GM21423 (cell line): ENCODE results near the gene MMP28.

ENCODE experiments used
- ATAC-seq: cut with Tn5 transposase; IDR thresholded peaks from one replicate; pipeline ENCODE4 v1.9.1; 2021; ENCODE audit warnings: mild to moderate bottlenecking, moderate library complexity; ENCODE audit not compliant: unreplicated experiment

The MMP28 gene

DNA sequence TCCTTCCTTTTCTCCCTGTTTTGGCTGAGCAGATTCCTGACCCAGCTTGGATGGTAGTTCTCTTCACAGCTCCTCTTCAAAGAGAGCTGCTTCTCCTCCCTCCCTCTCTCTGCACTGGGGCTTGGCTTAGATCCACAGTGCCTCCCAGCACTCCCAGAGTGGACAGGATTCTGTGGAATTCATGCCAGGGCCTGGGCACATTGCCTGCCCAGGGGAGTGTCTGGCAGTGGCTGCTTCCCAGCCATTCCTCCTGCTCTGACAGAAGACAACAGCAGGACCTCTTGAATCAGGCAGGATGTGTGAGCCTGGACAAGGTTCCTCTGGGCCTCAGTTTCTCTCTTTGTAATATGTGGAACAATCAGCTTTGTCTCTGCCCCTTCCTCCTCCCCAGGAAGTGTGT lies 4.5 kb upstream of the MMP28 start:
- ATAC-seq, result no peak

DNA sequence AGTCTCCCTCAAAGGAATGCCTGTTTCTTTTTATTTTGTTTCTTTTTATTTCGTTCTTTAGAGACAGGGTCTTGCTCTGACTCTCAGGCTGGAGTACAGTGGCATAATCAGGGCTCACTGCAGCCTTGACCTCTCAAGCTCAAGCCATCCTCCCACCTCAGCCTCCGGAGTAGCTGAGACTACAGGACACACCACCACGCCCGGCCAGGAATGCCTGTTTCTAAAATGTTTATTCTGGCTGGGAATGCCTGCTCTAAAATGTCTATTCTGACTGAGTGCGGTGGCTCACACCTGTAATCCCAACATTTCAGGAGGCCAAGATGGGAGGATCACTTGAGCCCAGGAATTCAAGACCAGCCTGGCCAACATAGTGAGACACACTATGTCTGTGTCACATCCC lies 2.5 kb upstream of the MMP28 start:
- no peak for ATAC-seq

DNA sequence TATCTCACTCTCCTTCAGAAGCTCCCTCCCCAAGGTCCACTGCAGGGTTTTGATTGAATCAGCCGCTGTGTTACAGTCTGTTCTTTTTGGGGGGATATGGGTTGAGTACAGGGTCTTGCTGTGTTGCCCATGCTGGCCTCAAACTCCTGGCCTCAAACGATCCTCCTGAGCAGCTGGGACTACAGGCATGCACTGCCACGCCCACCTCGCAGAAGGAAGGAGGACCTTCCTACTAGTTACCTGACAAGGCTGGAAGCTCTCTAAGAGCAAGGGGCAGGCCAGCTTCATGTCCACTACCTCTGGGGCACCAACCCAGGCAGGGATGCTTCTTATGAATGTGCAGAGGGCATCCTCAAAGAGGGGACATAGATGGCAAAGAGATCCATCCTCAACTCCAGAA lies 1.9 kb upstream of the MMP28 start:
- no peak for ATAC-seq

DNA sequence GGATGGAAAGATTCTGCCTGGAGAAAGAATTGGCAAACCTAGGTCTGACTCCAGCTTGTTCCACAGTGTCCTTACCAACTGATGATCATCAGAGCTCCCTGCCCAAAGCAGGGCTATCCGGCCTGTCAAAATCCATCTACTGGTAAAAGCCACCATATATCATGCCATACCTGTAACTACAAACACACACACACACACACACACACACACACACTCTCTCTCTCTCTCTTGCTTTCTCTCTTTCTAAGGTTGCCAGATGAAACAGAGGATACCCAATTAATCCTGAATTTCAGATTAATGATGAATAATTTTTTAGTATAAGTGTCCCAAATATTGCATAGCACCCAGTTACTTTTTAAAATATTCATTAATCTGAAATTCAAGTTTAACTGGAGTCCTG lies 1.5 kb upstream of the MMP28 start:
- no peak for ATAC-seq

DNA sequence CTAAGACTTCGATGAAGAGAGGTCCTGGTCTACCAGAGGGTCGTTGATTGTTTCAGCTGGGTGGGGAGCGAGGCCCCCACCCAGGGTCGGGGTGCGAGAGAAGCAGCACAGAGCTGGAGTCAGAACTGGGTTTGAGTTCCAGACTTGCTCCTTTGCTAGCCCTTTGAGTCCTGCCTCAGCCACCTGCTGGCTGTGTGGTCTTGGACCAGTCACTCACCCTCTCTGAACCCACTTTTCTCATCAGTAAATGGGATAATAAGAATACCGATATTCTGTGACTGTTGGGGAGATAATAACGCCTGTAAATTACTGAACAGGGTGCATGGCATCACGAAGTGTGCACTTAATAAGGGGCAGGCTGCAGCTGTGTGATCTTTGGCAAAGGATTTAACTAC lies 427 bp upstream of the MMP28 start:
- ATAC-seq, result no peak

DNA sequence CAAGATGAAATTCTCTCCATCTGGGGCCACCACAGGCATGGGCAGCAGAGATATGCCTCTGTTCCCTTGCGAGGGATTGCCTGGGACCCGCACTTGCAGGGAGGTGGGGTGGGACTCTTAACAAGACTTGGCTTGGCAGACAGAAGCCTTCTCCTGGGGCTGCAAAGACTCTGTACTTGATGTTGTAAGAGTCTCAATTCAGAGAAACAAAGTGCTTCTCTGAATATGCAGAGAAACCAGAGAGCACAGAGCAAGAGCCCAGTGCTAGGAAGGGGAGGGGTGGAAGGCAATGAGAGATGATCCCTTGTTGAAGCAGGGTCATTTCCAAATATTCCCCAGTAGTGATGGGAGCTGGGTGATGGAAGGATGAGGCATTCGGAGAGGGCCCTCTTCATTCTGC lies 2.2 kb downstream of the MMP28 start:
- no peak for ATAC-seq

DNA sequence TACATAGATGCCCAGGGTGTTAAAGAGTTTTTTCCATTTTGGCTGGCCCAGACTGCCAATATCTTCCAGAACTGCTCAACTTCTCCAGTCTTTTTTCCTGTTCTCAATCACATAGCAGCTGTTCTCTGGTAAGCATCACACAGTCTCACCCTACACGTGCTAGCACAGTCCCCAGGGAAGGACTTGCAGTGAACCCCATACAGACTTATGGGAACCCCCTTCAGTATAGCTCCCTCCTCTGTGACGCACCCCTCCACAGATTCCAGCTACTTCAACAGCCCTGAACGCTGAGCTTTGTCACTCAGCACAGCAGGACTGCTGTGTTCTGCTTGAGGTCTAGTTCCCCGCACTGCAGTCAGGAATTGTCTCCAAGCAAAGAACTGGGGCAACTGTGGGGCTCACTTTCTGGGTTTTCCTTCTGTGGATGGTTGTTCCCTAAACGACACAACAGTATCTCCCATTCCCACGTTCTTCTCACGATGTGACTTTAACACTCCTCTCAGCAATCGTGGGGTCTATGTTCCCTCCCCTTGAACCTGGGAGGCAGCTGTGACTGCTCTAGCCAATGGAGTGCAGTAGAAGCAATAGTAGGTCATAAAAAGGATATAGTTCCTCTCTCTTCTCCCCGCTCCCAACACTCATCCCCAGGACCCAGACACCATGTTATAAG lies 3.6 kb downstream of the MMP28 start:
- no peak for ATAC-seq

DNA sequence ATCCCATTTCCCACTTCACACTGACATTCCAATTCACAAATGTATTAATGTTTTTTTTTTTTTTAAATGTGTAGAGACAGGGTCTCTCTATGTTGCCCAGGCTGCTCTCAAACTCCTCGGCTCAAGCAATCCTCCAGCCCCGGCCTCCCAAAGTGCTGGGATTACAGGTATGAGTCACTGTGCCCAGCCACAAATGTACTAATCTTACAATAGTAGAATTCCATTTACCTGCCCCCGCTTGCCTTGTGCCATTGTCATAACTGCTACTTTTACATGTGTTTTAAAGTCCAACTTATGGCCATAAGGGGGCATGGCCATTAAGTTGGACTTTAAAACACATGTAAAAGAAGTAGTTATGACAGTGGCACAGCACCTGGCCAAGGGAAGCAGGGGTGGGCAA lies 4.6 kb downstream of the MMP28 start:
- no peak for ATAC-seq

DNA sequence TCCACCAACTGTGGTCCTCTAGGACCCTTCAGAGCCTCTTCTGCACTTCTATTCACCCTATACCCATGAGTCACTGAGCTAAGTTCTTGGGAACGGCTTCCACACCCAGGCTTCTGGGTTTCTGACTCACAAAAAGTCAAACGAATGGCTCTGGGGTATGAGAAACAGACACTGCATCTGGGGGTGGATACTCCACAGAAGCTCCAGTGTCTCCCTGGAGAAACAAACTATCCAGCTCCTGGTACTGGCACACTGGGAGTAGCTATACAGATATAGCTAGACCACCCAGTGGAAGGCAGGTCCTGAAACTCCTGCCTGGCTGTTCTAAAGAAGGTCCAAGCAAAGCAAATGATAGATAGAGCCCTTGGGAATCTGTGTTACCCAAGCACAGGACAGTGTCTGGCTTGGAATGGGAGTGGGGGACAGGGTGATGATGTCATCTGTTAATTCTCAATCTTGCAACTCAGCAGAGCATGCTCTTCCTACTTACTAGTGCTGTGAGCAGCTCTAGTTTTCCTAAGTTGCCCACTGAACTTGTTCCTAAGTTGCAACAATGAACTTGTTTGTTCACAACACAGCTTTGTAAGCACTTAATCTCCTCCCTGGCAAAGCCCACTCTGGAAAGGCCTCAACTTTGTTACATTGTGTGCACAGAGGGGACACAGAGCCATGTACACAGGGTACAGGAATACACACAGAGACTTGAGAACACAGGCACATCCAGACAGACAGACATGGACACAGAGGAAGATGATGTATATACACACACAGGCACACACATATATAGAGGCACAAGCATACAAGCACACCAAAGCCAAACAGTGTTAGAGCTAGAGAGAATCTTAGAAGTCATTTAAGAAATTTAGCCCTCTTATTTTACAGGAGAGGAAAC lies 6.7 kb downstream of the MMP28 start:
- ATAC-seq, result no peak

DNA sequence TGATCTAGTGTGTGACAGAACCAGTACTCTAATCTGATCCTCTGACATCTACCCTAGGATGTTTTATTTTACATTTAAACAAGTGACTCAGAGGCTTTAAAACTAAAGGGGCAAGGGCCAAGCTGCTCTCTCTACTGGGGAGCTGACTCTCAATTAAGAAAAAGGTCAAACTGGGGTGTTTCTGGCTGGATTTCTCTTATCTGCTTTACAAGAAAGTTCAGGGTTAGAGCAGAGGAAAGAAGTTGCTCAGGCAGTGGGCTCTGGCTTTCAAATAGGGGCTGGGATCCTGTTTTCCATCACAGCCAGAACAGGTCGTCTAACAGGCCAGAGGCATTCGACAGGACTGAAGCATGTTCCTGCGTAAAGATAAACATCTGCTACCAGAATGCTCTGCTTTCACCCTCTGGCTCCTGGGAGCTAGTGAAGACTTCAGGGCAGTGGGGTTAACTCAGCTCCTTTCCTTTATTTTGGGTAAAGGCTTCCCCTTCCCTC lies 8.5 kb downstream of the MMP28 start:
- no peak for ATAC-seq

DNA sequence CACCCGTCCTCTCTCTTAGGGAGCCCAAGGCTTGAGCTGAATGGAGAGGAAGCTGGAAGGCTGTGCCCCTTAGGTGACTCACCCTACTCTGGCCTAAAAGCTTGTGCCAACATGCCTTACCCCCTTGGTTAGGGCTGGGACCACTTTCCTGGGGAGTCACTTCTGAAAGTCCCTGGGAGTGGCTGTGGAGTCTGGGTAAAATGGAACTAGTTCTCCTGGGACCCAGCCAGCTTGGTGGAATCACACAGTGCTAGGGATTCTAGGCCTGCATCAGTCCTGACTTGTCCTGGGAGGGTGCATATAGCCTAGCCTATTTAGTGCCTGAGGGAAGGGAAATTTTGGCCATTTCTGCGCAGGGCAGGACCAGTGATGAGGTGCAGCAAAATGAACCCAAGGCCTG lies 10.5 kb downstream of the MMP28 start:
- no peak for ATAC-seq

DNA sequence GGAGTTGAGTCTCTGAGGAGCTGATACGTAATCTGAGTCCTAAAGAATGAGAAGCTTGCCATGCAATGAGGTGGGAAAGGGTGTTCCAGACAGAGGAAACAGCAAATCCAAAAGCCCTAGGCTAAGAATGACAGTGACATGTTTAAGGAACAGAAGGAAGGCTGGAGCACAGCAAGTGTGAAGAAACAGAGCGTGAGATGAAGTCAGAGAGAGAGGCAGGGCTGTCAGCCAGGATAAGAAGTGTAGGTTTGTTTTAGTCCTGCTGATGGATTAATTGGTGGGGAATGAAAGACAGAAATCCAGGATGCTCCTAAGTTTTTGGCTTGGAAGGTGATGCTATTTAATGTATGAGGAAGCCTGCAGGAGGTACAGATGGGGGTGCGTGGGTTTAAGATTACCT lies 14.5 kb downstream of the MMP28 start:
- no peak for ATAC-seq

DNA sequence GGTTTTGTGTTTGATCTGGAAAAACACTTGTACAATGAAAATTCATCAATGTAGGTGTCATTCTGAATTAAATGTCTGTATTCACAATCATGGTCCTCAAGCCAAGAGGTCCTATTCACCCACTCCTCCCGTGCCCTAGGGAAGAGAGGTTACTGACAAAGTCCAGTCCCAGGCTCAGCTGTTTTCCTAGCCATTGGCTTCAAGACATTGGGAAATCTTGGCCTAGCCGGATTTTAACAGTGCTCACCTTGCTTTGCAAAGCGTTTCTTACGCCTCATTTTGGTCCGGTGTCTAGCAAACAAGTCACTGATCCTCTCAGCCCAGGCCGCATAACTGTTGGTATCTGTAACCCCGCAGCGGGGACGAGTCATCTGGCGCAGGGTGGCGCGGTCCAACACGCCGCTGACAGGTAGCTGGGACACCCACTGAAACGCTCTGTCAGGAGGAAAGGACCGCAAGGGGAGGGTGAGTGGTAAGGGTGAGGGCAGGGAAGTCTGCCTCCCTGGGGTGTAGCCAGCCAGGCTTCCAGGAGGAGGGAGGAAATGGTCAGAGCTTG lies 16.7 kb downstream of the MMP28 start:
- no peak for ATAC-seq

DNA sequence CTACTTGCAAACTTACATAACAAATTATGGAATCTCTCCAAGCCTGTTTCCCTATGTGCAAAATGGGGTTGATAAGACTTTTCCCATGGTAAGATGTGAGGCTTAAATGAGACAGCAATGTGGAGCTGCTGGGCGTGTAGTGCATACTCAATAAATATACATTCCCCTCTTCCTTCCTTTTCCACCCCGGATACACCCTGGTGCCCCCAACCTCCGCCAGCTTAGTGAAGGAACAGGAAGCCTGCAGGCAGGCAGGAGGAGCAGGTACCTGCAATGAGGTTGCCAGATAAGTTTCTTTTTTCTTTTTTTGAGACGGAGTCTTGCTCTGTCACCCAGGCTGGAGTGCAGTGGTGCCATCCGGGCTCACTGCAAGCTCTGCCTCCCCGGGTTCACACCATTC lies 19.9 kb downstream of the MMP28 start:
- ATAC-seq, result no peak

DNA sequence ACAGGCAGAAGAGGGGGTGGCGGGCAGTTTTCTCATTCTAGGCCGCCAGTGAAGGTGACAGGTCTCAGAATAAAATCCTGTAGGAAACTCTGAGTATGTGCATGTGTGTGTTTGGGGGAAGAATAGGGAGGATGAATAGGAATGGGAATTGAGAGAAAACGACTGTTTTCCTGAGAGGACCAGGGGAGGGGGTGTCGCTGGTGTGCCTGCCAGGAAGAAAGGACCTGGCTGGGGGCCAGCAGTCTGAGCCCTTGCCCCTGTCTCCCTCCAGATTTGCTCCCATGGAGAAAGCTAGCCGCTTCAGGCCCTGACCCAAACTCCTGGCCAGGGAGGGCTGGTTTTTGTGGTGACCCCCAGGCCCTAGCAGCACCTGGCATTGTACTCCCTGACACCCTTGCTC lies 20.4 kb downstream of the MMP28 start:
- no peak for ATAC-seq

DNA sequence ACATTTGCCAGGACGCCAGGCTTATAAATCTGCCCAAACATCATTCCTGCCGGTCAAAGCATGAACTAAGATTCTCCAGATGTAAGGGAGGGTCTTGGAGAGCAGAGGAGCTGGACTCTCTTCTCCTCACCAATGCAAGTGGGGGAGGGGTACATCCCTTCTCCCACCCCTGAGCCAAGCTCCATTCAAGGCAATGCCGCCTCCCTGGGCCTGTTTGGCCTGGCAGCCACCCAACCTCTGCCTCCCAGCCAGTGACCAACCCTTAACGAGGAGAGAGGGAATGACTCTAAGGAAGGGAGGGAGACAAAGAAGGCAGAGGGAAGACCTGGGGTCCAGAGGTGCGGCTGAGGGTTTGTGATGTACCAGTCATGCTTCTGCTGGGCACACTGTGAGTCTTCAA lies 20.9 kb downstream of the MMP28 start:
- no peak for ATAC-seq

DNA sequence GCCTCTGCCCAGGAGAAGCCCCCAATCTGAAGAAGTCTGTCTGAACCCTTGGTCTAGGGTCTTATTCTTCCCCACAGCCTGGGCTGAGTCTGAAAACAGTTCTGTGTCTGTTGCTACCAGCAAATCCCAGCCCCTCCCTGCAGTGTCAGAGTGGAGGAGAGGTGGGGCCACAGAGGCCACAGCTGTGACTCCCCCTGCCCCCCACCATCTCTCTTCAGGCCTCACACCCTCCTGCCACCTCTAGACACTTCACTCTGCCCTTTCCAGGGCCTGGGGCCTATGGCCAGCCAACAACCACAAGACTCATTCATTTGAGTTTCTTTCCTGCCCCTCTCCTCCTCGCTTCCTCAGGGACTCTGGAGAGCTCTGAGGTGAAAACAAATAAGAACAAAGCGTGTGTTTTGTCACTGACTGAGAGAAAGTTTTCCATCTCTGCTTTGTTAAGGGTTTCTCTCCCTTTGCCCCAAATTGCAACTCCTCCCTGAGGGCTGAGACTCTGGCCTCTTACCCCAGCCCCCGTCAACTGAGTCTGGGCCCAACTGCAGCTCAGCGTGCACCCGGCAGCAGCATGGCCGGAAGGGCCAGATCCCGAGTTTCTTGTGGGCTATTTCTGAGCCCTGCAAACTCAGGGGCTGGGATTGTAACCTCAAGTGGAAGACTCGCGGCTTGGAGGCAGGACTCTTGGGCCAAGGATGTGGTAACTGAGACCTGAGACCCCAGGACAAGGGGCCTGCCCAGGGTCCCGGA lies 21.6 kb downstream of the MMP28 start:
- no peak for ATAC-seq

DNA sequence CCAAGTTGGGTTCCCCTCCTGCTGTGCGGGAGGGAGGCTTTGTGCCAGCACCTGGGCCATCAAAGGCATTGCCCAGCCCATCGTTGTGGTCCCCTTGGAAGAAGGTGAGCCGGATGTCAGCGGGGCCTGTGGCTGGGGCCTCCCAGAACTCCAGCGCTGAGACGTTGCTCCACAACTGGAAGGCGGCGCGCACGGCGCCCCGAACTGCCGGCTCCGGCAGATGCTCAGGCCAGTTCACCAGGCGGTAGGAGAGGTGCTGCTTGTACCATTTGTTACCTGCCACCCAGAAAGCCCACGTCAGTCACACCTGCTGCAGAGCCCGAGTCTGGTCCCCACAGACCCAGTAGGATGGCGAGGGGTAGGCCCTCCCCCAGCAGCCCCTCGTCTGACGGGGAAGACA lies 22.3 kb downstream of the MMP28 start:
- ATAC-seq, result no peak

DNA sequence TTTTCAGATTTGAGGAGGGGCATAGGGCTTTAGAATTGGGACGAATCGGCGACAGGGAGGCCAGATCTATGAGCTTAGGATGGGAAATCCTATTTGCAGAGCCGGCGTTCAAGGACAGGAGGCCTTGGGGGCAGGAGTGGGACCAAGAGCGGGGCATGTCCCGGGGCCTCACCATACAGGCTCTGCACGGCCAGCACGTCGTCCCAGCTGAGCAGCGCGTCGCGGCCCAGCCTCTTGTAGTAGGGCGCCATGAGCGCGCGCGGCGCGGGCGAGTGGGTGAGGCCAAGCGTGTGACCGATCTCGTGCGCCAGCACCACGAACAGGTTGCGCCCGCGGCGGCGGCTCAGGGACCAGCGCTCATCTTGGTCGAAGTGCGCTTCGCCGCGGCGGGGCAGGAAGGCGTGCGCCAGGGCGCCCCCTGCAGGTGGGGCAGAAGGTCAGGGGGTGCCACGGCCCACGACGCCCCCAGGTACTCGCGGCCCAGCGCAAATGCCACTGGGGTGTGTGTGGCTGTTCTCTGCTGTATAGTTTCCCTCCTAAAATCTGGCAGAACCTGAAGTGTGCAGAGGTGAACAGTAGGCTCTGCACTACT lies 25.4 kb downstream of the MMP28 start:
- ATAC-seq, result no peak

DNA sequence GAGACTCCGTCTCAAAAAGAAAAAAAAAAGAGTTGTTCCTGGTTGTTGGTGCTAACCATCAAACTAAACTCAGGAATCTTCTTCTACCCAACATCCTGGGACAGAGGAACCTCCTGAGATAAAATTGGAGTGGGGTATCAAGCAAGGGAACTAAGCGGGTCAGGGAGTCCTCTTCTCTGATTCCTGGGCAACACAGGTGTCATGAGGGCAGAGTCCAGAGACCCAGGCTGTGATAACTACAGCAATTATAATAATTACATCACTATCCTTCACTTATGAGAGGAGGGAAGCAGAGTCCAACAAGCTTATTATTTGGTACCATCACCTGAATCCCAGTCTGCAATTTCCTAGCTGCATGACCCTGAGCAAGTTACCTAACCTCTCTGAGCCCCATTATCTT lies 26.6 kb downstream of the MMP28 start:
- no peak for ATAC-seq

DNA sequence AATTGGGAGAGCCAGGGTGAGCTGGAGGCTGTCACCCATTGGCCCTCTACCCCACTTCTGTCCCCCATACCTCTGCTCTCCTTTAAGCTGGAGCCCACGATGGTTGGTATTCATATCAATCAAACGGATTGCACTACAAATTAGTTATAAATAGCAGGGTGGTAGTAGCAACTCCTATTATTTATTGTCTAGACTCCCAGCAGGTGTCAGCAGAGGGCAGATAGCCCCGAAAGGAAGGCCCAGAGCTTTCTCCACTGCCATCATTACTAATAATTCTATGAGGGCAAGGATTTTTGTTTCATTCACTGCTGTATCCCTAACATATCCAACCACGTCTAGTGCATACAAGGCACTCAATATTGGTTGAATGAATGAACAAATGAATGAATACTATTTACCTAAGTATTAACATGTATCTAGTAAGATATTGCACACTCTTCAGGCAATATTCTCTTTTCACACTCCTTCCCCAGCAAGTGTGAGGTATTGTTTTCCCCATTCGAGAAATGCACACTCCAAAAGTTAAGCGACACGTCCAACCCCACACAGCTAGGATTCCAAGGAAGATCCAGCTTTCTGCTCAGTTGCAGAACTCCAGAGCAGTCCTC lies 28.4 kb downstream of the MMP28 start:
- no peak for ATAC-seq
